ENCODE measurements around the gene PRCC.

DNA sequence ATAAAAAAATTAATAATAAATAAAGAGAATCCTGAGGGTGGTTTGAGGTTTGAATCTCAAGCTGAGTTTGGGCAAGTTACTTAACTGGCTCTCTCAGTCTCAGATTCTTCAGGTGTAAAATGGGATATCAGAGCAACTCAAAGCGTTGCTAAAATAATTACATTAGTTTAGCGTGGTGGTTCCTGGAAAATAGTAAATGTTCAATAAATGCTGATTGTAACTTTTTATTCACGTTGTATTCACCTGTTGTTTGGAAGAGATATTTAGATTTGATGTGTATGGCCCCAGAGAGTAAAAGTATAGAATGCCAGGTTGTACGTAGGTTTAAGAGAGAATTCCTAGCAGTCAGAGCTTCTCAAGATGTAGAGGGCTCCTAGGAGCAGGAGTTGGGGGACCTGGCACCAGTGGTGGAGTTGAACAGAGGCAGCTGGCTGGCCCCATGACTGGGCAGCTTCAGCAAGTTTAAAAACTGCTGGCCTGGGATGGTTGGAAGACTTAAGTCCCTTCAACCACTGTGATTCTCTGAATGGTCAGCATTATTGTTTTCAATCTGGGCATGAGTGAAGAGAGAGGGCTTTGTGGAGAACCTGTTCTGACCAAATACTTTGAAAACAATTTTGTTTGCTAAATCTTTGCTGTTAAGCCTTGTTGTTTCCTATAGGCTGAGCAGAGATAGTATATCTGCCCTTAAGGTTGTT, 22.4 kb downstream of the PRCC start:
- TF ChIP-seq, protein P1, sequence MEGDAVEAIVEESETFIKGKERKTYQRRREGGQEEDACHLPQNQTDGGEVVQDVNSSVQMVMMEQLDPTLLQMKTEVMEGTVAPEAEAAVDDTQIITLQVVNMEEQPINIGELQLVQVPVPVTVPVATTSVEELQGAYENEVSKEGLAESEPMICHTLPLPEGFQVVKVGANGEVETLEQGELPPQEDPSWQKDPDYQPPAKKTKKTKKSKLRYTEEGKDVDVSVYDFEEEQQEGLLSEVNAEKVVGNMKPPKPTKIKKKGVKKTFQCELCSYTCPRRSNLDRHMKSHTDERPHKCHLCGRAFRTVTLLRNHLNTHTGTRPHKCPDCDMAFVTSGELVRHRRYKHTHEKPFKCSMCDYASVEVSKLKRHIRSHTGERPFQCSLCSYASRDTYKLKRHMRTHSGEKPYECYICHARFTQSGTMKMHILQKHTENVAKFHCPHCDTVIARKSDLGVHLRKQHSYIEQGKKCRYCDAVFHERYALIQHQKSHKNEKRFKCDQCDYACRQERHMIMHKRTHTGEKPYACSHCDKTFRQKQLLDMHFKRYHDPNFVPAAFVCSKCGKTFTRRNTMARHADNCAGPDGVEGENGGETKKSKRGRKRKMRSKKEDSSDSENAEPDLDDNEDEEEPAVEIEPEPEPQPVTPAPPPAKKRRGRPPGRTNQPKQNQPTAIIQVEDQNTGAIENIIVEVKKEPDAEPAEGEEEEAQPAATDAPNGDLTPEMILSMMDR (IDR thresholded peaks at IDR 0.05; ENCODE audit: insufficient read depth, low read depth, low read length) = no peak
- no peak for TF ChIP-seq EZH2 (IDR thresholded peaks at IDR 0.05; ENCODE audit: insufficient read depth, low read length)
